GM12874 (cell line): ENCODE measurements around the gene SLC9A8.

Experiments
- TF ChIP-seq, protein P1 (sequence below): IDR thresholded peaks from 2 replicates; pipeline ENCODE4 v1.5.1; 2011; ENCODE audit warnings: low read depth, mild to moderate bottlenecking, control low read depth, low read length, moderate library complexity; ENCODE audit not compliant: insufficient read depth

Gene SLC9A8, protein sequence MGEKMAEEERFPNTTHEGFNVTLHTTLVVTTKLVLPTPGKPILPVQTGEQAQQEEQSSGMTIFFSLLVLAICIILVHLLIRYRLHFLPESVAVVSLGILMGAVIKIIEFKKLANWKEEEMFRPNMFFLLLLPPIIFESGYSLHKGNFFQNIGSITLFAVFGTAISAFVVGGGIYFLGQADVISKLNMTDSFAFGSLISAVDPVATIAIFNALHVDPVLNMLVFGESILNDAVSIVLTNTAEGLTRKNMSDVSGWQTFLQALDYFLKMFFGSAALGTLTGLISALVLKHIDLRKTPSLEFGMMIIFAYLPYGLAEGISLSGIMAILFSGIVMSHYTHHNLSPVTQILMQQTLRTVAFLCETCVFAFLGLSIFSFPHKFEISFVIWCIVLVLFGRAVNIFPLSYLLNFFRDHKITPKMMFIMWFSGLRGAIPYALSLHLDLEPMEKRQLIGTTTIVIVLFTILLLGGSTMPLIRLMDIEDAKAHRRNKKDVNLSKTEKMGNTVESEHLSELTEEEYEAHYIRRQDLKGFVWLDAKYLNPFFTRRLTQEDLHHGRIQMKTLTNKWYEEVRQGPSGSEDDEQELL

DNA sequence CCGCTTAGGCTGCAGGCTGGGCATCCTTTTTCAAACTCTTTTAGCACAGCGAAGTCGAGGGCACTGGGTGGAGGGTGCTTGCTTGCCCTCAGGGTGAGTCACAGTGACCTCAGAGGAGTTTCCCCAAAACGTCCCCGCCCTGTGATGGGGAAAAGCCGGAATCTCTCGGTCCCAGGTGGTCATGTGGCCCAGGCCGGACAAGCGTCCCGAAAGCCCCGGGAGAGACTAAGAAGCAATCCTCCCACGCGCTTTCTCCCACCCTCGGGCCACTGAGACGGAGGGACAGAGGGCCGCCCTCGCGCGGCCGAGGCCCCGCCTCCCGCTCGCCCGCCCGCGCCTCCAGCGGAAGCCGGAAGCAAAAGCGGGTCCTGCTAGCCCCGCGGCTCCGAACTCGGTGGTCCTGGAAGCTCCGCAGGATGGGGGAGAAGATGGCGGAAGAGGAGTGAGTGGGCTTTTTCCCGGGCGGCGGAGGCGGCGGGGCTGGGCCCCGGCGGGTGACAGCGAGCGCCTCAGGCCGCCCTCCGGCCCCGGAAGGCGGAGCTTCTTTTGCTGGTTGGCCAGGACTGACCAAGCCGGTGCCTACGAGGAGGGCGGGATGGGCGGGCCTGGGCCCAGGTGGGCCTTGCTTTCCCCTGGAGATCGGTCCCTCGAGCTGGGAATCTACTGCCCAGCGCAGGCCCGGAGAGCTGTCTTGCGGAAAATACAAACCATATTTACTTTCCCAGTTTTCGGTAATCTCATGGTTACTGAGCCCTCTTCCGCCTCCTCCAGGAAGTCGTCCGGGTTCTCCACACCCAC is at the start of gene SLC9A8:
TSS of gene SLC9A8 (plus strand) at position 322 of the 798 bp plus-strand sequence. CDS start at position 417, 95 bp downstream.
- TF ChIP-seq, protein P1, sequence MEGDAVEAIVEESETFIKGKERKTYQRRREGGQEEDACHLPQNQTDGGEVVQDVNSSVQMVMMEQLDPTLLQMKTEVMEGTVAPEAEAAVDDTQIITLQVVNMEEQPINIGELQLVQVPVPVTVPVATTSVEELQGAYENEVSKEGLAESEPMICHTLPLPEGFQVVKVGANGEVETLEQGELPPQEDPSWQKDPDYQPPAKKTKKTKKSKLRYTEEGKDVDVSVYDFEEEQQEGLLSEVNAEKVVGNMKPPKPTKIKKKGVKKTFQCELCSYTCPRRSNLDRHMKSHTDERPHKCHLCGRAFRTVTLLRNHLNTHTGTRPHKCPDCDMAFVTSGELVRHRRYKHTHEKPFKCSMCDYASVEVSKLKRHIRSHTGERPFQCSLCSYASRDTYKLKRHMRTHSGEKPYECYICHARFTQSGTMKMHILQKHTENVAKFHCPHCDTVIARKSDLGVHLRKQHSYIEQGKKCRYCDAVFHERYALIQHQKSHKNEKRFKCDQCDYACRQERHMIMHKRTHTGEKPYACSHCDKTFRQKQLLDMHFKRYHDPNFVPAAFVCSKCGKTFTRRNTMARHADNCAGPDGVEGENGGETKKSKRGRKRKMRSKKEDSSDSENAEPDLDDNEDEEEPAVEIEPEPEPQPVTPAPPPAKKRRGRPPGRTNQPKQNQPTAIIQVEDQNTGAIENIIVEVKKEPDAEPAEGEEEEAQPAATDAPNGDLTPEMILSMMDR, result peak; percentile 53

DNA sequence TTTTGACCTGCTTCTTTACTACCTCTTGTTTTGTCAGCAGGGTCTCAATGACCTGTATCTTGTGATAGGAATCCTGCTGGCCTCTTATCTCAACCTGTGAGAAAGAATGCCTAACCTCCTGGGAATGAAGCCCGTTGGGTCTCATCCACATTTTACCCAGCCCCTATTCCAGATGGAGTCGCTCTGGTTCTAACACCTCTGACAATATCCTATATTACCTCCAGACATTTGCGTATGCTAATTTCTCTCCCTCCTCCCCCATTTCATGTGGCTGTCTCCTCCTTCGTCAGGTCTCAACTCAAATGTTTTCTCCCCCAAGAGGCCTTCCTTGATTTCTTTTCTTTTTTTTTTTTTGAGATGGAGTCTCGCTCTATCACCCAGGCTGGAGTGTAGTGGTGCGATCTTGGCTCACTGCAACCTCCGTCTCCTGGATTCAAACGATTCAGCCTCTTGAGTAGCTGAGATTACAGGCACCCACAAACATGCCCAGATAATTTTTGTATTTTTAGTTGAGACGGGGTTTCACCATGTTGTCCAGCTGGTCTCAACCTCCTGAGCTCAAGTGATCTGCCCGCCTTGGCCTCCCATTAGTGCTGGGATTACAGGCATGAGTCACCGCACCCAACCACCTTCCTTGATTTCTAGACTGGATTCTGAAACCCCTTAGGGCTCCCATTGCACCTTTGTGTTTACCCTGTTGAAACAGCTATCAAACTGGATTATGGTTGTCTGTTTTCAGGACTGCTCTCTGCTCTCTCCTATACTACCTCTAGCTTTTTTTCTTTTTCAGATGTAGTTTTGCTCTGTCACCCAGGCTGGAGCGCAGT is 49.5 kb upstream of the SLC9A8 start:
- TF ChIP-seq, protein P1, result no peak

DNA sequence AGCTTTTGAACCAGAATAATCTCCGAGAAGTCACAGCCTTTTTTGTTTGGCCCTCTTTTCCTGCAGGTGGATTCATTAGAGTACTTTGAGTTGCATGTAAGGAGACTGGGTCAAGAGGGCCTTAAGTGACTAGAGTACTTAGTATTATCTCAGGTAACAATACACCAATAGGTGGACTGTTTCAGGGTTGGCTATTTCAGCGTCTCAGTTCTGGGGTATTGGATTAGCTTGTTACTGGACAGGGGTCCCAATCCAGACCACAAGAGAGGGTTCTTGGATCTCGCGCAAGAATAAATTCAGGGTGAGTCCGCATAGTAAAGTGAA is 47.3 kb upstream of the SLC9A8 start:
- TF ChIP-seq, protein P1, result no peak

DNA sequence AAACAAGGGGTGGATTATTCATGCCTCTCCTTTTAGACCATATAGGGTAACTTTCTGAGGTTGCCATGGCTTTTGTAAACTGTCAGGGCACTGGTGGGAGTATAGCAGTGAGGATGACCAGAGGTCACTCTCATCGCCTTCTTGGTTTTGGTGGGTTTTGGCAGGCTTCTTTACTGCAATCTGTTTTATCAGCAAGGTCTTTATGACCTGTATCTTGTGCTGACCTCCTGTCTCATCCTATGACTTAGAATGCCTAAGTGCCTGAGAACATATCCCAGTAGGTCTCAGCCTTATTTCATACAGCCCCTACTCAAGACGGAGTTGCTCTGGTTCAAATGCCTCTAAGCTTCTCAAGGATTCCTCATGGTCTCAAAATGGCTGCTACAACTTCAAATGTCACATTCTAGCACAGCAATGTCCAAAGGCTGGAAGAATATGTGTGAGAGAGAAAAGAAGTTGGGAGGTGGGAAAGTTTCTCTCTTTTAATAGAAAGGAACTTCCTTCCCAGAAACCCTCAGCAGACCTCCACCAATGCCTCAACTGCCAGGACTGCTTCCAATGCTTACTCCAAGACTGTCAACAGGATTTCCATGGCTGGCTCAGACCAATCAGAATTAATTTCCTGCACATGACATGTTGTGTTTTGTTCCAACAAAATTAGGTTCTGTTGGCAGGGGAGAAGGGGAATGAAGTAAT is 46.6 kb upstream of the SLC9A8 start:
- TF ChIP-seq, protein P1, result no peak

DNA sequence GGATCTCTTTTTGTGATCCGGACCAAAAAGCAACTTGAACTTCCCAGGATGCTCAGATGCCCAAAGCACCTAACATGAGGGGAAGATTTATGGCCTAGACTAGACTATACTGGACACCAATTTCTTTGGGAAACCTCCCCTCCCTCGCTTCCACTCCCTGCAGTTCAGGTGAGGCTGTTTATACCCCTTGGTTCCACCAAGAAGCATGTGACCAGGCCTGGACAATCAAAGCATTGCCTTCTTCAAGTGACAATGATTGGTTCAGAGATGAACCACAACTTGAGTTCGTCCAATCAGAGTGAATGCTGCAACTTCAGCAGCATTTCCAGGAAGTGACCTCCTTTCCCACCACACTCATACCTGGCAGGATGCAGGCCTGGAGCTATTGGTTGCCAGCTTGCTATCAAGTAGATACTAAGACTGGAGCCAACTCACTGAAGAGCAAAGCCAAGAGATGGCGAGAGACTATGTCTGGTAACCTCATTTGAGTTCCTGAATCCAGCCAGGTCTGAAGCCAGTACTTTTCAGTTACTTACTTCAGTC is 45.6 kb upstream of the SLC9A8 start:
- TF ChIP-seq, protein P1, result no peak

DNA sequence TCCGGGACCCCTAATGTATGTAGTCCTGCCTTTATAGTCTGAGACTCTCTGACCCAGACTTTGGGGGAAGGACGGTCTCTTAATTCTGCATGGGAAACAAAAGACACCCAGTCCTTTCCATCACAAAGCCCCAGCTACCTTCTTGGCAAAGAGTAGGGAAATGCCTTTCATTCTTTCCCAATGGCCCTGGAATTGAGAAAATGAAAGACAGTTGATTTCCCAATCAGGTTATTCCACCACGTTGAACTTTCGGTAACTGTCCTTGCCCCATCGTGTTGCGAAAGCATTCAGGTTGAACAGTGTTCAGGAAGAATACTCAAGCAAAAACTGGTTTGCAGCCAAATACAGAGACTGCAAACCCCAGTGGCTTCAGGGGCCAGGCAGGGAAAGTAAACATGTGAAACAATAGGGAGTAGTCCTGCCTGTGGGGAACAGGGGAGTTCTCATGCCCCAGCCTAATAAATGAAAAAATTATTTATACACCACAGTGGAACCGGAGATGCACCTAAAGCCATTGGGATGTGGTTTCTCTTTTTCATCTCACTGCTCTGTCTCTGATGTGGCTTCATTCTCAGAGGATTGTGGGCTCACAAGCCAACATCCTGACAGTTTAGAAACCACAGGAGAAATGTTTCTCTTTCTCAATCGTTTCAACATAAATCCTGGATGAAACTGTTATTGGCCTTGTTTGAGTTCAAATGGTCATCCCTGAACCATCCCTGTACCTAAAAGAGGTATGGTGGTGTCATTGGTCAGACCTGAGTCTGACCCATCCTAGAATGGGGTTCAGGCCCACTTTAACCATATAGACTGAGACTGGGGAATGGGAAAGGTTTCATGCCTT is 44.2 kb upstream of the SLC9A8 start:
- TF ChIP-seq, protein P1, result no peak
